HG02623 (cell line): ENCODE data around the gene OR2H1.

Experiments
- ATAC-seq: cut with Tn5 transposase; IDR thresholded peaks from one replicate; pipeline ENCODE4 v1.9.1; 2021; ENCODE audit warnings: moderate library complexity; ENCODE audit not compliant: unreplicated experiment

OR2H1 gene

DNA sequence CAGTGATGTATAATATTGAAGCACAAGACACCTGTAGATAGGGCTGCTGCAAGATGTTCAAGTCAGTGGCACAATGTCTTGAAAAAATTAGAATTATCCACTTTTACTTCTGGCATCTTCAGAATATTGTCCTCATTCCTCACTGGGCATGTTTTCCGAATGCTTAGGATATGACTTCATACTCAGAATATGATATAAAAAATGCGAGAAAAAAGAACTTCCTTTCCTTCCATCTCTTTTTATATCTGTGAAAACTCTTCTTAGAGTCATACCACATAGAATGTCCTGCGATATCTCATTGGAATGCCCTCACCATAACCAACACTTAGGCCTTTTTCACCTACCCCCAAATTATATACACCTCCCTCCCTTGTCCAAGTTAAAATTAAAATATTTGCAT is 26.2 kb downstream of the OR2H1 start:
- ATAC-seq: no peak

DNA sequence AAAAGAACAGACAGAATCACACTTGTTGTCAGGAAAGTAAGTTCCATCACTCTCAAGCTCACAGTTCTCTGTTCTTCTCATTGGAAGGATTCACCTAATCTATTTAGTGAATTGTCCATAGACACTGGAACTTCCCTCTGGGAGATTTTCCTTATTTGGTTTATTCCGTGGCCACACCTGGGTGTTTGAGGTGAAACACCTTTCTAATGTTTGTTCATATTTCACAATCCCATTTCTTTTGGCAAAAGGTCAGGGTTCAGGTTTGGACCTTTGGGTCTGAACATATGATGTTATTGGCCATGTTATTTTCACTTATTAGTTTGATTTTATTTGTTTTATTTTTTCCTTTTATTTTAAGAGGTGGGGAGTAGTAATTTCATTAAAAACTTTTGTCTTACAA is 26.8 kb downstream of the OR2H1 start:
- no peak for ATAC-seq

DNA sequence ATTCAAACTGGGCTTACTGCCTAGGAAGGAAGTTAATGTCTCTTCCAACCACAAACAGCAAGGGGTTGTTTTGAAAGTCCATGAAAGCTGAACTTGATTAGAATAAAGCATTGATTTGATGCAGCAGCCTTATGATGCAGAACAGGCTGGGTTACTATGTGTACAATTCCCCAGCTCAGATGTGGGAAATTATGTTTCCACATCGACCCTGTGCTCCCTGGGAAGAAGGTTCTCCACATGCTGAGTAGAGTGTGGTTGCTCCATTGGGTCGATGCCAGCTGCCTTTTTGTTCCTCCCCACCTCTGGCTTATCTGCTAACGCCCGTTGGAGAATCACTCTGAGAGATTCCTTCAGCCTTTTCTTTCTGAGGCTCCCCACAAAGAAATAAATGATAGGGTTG is 29.6 kb downstream of the OR2H1 start:
- no peak for ATAC-seq

DNA sequence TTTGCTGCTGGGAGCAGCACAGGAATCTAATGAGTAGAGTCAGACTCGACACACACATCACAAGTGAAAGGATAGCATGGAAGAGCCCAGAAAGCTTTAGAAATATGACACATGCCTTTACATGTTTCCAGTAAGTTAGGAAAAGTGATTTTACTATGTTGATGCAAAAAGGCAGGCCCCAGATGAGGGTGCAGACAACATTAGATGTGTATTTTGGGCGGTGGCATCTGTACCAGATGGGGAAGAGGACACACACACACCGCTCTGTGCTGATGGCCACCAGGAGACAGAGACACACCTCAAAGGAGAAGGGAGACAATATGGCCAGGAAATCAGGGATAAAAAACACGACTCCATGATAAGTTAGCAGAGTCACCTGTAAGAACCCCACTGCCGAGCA is 30.2 kb downstream of the OR2H1 start:
- ATAC-seq: no peak

DNA sequence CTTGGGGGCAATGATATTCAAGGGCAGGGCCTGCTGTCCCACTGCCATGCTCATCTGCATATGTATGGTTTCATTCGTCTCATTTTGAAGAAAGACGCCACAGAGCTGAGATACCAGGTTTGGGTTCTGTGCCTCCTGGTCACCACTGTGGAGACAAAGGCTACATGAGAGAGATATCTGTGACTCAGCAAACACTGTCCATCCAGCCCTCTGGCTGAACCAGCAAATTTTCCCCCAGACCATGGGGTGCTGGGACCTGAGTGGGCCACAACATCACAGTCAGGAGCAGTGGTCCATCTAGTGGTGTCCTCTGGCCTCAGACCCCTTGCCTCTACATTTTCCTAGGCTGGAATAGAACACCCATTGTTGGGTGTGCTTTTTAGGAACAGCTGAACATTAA is 30.7 kb downstream of the OR2H1 start, which contains the start of gene MAS1L:
Gene MAS1L, minus strand, starts transcription at position 297 of the 400 bp plus-strand sequence. Its CDS starts 54 bp downstream, at position 243.
- no peak for ATAC-seq

DNA sequence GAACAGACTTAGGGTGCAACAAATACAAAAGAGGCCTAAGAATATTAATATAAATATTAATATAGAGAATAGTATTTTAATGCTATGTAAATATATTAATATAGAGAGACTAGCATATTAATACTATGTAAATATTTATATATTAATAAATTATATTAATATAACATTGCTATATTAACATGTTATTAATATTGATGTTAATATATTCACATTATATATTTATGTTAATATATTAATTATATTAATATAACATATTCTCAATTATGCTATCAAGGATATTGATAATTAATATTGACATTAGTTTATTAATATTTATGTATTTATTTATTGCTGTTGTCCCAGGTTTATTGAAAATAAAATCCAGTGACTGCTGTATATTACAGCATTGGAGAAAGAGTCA is 31.9 kb downstream of the OR2H1 start:
- ATAC-seq: no peak

DNA sequence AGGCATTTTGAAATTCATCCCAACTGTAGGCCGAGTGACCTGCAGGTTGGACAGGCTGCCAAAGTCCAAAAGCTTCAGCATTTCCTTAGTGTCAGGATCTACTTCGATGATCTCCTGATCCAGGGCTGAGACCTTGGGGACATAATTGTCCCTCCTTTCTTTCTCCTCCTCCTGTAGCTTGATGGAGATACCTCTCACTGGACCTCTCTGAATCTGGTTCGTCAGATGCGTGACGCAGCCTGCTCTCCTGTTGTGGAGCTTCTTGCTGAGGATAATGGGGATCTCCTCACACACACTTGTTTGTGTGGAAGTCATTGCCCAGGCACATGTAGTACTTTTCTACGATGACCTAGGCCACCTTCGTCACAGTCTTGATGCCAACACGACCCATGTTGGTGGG is 32.3 kb downstream of the OR2H1 start:
- no peak for ATAC-seq

DNA sequence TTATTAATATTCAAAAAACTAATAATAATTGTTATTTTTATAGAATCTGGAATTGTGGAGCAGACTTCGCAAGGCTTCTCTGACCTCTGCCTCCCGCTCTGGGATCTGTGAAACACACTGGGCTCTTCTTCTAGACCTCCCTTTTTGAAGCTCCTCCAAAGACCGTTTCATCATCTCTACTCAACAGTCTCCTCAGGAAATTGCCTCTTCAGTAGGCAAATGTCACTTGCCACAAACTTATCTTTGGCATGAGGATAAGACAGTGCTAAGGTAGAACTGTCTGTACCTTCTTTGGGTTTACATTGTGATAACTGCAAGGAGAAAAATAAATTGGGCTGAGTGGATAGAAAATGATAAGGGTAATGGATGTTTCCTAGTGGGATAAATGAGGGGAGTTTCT is 33.1 kb downstream of the OR2H1 start:
- ATAC-seq: no peak

DNA sequence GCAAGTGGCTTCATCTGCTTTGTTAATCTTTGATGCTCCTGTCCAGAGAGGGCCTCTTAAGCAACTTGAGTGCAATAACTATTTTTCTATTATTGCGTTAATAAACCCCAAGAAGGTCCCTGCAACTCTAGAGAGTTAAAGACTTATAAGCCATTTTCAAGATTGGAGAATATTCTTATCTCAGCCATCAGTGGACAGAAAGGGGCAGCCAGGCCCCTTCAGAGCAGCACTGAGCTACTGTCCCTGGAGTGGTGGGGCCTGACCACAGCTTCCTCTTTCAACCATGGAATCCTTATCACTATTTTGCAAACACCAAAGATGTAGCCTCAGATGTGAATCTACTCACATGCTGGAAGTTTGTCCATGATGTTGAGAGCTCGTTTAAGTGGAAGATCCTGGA is 33.6 kb downstream of the OR2H1 start:
- no peak for ATAC-seq

DNA sequence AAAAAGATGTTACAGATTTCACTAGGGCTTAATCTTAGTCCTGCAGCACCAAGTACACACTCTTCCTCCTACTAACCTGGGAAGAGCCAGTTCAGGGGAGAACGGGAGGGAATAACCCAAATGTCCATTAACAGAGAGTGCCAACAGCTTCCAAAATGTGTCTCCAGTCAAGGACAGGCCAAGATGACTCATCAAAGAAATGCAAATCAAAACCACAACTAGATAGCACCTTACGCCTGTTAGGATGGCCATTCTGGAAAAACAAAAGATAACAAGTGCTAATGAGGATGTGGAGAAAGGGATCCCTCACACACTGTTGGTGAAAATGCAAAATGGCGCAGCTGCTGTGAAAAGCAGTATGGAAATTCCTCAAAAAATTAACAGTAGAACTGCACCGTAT is 34.6 kb downstream of the OR2H1 start:
- ATAC-seq: no peak

DNA sequence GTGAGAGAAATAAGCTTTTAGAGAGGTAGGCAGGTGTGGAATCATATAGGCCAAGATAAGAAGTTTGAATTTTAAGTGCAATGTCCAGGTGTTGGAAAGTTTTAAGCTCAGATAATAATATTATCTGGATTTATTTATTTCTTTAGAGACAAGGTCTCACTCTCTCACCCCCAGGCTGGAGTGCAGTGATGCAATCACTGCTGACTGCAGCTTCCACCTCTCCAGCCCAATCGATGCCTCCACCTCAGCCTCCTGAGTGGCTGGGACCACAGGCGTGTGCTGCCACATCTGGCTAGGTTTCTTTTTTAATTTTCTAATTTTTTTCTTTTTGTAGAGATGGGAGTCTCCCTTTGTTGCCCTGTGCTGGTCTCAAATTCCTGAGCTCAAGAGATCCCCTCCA is 36.3 kb downstream of the OR2H1 start:
- ATAC-seq: no peak

DNA sequence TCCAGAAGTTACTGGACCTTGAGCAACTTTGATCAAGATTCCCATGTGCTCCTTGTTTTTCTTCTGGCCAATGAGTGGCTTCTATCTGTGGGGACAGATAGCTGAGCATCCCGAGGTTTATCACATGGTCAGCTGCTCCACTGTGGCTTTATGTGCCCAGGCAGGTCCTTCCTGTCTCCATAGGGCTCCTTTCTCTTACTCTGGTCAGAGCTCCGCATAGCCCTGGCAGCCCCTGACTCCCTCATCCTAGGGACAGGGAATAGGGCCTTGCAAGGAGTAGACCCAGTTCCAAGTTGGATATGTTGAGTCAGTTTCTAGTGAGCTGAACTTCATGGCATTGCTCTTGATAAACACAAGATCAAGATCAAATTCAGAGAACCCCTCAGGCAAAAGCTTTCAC is 37.2 kb downstream of the OR2H1 start:
- ATAC-seq: no peak

DNA sequence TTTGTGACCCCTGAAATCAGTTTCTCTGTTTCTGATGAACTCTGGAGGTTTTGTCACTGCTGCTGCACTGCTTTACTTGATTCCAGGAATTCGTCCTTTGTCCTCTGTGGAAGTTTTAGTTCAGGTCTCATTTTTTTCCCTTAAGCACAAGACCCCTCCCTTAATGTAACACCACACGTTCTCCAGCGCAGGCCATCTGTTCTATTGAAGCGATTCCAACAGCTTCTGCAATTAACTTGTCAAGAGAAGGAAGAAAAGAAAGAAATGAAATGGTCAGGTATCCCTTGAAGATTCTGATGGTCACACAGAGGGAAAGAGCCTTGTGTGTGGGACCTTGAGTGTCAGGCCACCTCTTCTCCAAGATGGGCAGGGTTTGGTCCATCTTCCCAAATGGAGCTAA is 38.6 kb downstream of the OR2H1 start:
- no peak for ATAC-seq

DNA sequence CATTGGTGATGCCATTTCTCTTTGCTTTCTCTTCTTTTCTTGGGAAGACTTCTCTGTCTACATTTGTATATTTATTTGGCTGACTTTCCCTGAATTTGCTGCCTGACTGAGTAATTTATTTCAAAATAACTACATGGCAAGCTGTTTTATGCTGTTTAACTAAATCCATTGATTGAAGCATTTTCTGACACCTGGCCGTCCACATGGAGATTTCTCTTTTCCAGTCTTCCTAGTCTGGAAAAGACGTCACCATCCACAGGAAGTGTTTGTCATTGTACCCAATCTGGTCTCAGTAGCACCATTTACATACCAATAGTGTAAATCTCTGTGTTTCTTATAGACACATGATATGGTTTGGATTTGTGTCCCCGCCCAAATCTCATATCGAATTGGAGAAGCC is 40.0 kb downstream of the OR2H1 start:
- no peak for ATAC-seq

DNA sequence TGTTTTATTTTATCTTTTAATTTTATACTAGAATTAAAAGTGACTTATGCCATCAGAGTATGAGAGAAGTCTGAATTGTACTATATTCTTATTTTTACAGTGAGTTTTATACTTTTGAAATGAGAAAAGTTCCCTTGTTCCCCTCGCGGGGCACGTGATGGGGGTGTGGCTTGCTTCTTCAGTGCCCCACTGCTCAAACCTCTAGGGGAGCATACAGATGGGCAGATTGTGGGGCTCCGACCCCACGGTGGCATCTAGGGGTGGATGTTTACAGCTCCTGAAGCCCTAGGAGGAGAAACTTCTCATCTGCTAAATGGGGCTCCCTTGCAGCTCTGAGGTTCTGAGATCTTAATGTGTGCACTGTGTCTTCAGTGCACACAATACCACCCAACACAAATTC is 42.7 kb downstream of the OR2H1 start:
- ATAC-seq: no peak

DNA sequence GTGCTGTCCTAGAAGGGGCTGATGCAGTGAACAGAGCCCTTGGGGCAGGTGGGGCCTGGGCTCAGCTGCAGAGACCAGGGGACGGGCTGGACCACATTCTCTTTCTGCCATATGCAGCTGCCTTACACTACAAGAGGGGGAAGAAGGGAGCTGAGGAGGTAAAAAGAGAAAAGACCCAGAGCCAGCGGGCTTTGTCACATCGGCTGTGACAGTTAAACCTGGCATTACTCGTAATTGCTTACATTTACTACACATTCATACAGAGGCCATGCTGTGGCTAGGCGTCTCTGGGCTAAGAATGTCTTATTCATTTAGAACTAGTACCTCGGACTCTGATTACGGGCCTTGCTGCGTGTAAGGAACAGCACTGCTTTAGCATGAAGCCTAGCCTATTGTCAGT is 43.6 kb downstream of the OR2H1 start:
- no peak for ATAC-seq

DNA sequence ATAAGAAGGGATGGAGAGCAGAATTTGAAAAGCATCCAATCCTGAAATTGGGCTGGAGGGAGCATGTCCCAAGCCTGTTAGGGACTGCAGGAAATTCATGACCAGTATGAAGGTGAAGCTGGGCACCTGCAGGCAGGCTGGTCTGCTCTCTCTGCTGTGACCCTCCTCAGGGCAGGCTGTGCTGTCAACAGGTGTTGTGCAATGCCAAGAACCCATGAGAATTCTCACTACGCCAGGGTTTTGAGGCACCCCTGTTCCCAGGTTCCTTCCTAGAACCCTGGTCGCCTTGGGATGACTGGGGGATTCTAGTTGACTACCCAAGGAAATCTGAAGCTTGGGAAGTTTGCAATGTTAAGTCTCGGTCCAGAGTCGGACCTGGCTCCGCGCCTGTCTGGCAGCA is 44.2 kb downstream of the OR2H1 start:
- ATAC-seq: no peak

DNA sequence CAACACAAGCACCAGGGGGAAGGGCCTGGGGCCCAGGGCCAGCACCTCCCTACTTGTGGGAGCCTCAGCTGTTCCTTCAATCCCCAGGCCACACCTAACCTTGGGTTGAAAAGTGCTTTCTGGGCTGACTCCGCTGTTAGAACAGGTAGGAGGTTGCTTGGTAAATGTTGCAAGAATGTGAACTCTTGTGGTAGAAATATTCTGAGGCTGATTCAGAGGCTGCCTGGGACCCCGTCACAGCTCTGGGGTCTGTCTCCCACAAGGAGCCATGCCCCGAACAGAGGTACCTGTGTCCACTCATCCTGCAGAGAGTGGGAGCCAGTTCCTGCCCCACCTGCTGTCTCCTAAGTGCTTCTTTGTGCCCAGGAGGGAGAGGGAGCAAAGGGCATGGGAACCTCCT is 45.2 kb downstream of the OR2H1 start:
- no peak for ATAC-seq

DNA sequence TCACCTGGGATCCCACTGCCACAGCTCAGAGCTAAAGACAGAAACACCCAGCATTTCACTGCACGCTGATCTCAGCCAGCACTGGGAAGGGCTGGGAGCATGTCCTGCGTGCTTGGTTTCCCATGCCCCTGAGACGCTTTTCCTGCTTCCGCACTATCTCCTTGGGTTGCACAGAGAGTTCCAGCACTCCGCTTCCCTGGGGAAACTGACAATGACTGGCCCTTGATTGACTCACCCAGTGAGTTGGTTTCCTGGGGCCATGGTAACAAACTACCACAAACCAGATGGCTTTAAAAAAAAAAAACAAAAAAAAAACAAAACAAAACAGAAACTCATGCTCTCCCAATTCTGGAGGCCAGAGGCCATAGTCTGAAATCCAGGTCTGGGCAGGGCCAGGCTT is 45.6 kb downstream of the OR2H1 start:
- no peak for ATAC-seq

DNA sequence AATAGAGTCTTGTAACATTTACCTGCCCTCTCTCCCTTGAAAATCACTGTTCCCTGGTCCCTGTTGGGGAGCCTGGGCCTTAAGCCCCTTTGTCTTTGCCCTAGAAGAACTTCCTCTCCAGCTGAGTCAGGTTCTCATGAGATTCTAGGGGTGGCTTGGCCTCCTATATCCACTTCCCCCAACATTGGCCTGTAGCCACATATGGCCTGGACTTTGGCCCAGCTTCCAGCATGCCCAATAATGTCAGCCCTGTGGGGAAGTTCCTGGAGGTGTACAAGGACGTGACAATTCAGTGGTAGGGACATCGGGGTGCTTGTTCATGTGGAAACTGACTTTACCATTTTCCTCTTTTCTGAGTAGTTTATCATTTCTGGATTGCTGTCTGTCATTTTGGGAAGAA is 48.0 kb downstream of the OR2H1 start:
- ATAC-seq: no peak

DNA sequence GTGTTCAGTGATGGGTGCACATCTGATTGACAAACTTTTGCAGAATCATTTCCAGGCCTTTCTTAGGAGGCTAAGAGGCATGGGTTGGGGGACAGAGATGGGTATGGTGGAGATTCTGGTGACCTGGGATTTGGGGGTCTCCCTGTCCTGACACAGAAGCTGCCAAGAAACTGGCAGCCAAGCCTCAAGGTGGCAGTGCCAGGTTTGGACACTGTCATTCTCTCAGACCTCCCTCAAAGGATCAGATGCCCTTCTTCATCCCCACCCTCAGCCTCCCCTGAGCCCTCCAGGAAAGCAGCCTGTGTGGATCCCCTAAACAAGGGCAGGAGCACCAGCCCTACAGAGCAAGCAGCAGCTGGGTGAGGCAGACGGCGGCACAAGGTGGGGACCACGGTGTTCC is 48.9 kb downstream of the OR2H1 start:
- no peak for ATAC-seq

DNA sequence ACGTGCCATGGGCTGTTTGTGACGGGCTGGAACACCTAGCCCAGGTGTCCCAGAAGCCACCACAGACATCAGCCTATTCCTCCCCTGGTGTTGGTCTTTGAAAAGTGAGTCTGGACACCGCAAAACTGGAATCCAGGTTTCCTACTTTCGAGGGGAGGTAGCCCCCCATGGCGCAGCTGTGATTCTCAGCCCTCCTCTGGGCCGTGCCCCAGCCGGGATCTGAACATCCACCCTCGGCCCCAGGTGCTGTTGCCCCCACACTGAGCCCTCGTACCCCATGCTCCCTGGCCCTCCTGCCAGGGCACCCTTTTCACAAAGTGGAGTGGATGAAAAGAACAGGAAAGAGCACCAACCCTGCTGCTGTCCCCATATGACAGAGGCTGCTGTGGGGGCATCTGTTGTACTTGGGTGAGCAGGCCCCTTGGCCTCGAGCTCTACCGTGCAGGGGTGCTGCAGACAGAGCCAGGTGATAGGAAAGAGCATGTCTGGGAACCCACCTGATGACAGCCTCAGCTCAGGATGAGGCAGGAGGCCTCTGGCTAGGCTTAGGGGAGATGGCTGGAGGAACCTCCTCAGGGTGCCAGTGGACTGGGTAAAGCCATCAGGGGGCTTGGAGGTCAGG is 49.6 kb downstream of the OR2H1 start:
- no peak for ATAC-seq

DNA sequence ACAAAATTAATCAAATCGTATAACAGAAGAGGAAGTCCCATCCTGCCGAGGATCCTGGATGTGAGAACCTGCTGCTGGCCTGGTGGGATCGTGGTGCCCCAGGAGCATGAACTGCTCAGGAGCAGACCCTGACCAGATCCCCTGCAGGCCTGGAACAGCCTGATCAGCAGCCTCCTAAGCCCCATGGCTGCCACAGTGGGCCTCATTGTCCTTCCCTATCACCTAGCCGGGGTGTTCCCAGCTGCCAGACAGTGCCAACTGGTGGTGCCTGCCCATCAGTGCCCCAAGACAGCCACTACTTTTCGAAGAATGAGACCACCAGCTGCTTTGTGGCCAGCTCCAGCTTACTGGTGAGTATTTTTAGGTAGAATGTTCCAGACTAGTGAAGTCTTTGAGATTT is 50.4 kb downstream of the OR2H1 start:
- no peak for ATAC-seq

DNA sequence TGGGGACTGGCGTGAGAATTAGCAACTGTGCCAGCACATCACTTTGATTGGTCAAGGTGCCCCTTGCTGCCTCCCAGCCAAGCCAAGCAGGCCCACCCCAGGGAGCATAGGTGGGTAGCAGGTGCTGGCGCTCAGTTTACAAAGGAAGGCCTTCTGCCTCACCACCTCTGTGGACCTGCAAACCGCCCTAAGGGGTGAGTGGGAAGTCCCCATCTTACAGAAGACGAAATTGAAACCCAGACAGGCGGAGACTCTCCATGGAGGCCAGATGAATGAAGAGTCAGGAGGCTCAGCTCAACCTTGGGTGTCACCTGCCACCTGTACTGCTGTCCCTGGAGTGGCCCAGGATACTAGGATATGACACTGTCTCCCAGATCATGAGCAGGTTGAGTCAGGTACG is 52.3 kb downstream of the OR2H1 start:
- ATAC-seq: peak; percentile 82
